Endodermal cell (in vitro differentiated cells): ENCODE results near the gene FLOT2. TPM values are rescaled to one million over a fixed set of nuclear protein-coding genes. Genes with fewer than 3 reads are reported as not detected.

Experiments used
- DNase-seq: peaks from one replicate; pipeline ENCODE4 v3.0.0-alpha.2; 2017
- H3K27ac ChIP-seq: 2 replicates; pipeline ENCODE4 v1.5.1; 2013; ENCODE audit warnings: mild to moderate bottlenecking, low read depth, low read length, moderate library complexity
- H3K27me3 ChIP-seq: 2 replicates; pipeline ENCODE4 v1.6.1; 2013; ENCODE audit warnings: mild to moderate bottlenecking, low read length, moderate library complexity; ENCODE audit not compliant: insufficient read depth, control insufficient read depth, poor library complexity, severe bottlenecking
- H3K36me3 ChIP-seq: 2 replicates; pipeline ENCODE4 v1.7.0; 2013; ENCODE audit warnings: mild to moderate bottlenecking, low read length, moderate library complexity; ENCODE audit not compliant: control insufficient read depth, insufficient read depth
- H3K4me1 ChIP-seq: one replicate; pipeline ENCODE4 v1.7.0; 2013; ENCODE audit warnings: low read length; ENCODE audit not compliant: control insufficient read depth, insufficient read depth
- H3K4me3 ChIP-seq: 2 replicates; pipeline ENCODE4 v1.5.1; 2013; ENCODE audit warnings: mild to moderate bottlenecking, low read length, moderate library complexity
- H3K9ac ChIP-seq: 2 replicates; pipeline ENCODE4 v1.6.1; 2013; ENCODE audit warnings: mild to moderate bottlenecking, low read length, moderate library complexity; ENCODE audit not compliant: poor library complexity, severe bottlenecking; ENCODE audit errors: extremely low read depth
- H3K9me3 ChIP-seq: 2 replicates; pipeline ENCODE4 v1.6.1; 2013; ENCODE audit warnings: mild to moderate bottlenecking, low read length, moderate library complexity; ENCODE audit not compliant: control insufficient read depth
- H3K27ac Mint-ChIP-seq: 2 replicates; pipeline ENCODE4 v1.8.0; 2020; ENCODE audit warnings: mixed read lengths
- H3K27me3 Mint-ChIP-seq: 2 replicates; pipeline ENCODE4 v1.8.0; 2021; ENCODE audit warnings: mild to moderate bottlenecking, mixed read lengths; ENCODE audit not compliant: insufficient read depth
- H3K36me3 Mint-ChIP-seq: 2 replicates; pipeline ENCODE4 v1.8.0; 2020; ENCODE audit warnings: low read depth, mixed read lengths
- H3K4me1 Mint-ChIP-seq: 2 replicates; pipeline ENCODE4 v1.8.0; 2020; ENCODE audit warnings: mixed read lengths
- H3K4me3 Mint-ChIP-seq: 2 replicates; pipeline ENCODE4 v1.8.0; 2020; ENCODE audit warnings: mild to moderate bottlenecking, moderate library complexity, mixed read lengths
- H3K9me3 Mint-ChIP-seq: 2 replicates; pipeline ENCODE4 v1.8.0; 2020; ENCODE audit warnings: mild to moderate bottlenecking, mixed read lengths
- CTCF ChIP-seq: fragments of 200-600 bp; sonication (generic); conservative IDR thresholded peaks from 2 replicates; pipeline ENCODE4 v1.5.0; 2021; ENCODE audit warnings: antibody characterized with exemption, mild to moderate bottlenecking
- WGBS, 2 experiments: methylation state at CpG; one replicate each; pipeline versions ENCODE4 v1.1.5 to v1.1.7; 2013; ENCODE audit warnings: missing lambda C conversion rate in 2 of 2, mixed read lengths in 1 of 2; ENCODE audit not compliant: insufficient coverage in 1 of 2, insufficient read length in 1 of 2; 5-methylcytosine and 5-hydroxymethylcytosine counted together
- total RNA-seq, 2 donors: library from RNA; stranded (reverse); fragmentation: NEBNext Ultra II Directional in 1 of 2; extraction: Animal tissue kit (Norgen Biotek cat#: 25700) in 1 of 2; gene quantifications; 2 replicates in 1 of 2; 3 replicates in 1 of 2; pipeline ENCODE4 v1.2.1, GENCODE V29; 2021

The FLOT2 gene
- total RNA-seq, 2 donors from 2014 or later: 195 to 215 TPM

- H3K36me3 ChIP-seq: peaks cover 46% of the 10 kb centered on the region
- no peak overlapping the region for H3K9ac ChIP-seq
- Mint-ChIP-seq H3K4me3 (no peak overlapping the region), H3K27ac (no peak overlapping the region), H3K4me1 (peaks cover 6% of the 10 kb centered on the region), H3K27me3 (no peaks in the 10 kb centered on the region), H3K36me3 (peaks cover 32% of the 10 kb centered on the region), H3K9me3 (no peaks in the 10 kb centered on the region)
- H3K27me3 ChIP-seq: no peaks in the 10 kb centered on the region
- H3K9me3 ChIP-seq: no peaks in the 10 kb centered on the region
- no peak for DNase-seq
- WGBS, 2 experiments: 83 to 88% methylated on average over 1 of the region's 1 CpG
- no peak for TF ChIP-seq CTCF
- H3K4me3 ChIP-seq: no peak overlapping the region
- H3K27ac ChIP-seq: no peak overlapping the region
- H3K4me1 ChIP-seq: no peaks in the 10 kb centered on the region
Measured at GRCh38 chr17:28891201-28891600, 6.3 kb downstream of the FLOT2 start.

GRCh38 chr17:28889996-28890395 lies 7.5 kb downstream of the FLOT2 start:
- 93 to 100% methylated on average over 1 to 5 of the region's 5 CpGs for WGBS, 2 experiments
- H3K9me3 Mint-ChIP-seq: no peaks in the 10 kb centered on the region
- Histone ChIP-seq H3K9me3 (no peaks in the 10 kb centered on the region), H3K9ac (no peak overlapping the region), H3K4me1 (no peaks in the 10 kb centered on the region), H3K36me3 (peaks cover 42% of the 10 kb centered on the region), H3K27ac (no peak overlapping the region), H3K27me3 (no peaks in the 10 kb centered on the region), H3K4me3 (no peak overlapping the region)
- no peak for TF ChIP-seq CTCF
- H3K36me3 Mint-ChIP-seq: peaks cover 36% of the 10 kb centered on the region
- H3K4me1 Mint-ChIP-seq: no peaks in the 10 kb centered on the region
- H3K27ac Mint-ChIP-seq: no peak overlapping the region
- no peaks in the 10 kb centered on the region for H3K27me3 Mint-ChIP-seq
- no peak overlapping the region for H3K4me3 Mint-ChIP-seq
- DNase-seq: no peak

DNA sequence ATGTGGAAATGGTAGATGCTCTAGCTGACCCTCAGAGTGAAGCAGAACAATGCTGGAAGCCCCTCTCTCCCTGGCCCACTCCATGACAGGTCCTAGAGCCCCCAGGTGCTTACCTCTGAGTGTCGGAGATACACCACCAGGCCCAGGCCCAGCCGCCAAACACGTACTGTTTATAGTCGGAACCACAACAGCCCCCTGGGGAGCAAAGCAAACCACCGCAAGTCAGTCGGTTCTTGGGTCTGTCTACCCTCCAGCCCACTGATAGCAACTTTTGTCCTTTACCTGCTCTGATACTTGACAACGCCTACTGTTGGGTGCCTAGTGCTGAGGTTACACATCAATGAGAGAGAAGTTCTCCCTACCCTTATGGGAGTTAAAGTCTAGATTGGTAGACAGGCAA lies 8.7 kb downstream of the FLOT2 start:
- 93 to 96% methylated on average over 4 to 7 of the region's 7 CpGs for WGBS, 2 experiments
- Mint-ChIP-seq H3K27ac (no peak overlapping the region), H3K9me3 (no peaks in the 10 kb centered on the region), H3K4me3 (no peak overlapping the region), H3K36me3 (peaks cover 43% of the 10 kb centered on the region), H3K27me3 (no peaks in the 10 kb centered on the region), H3K4me1 (no peaks in the 10 kb centered on the region)
- no peaks in the 10 kb centered on the region for H3K9me3 ChIP-seq
- peaks cover 43% of the 10 kb centered on the region for H3K36me3 ChIP-seq
- no peak for DNase-seq
- no peak overlapping the region for H3K9ac ChIP-seq
- H3K4me3 ChIP-seq: no peak overlapping the region
- no peaks in the 10 kb centered on the region for H3K4me1 ChIP-seq
- no peak overlapping the region for H3K27ac ChIP-seq
- TF ChIP-seq CTCF: no peak
- no peaks in the 10 kb centered on the region for H3K27me3 ChIP-seq
